ENCODE data around the gene SCLT1. TPM values are rescaled to one million over a fixed set of nuclear protein-coding genes. Genes with fewer than 3 reads are reported as not detected.
"Not testable (repeated sequence)": the region's sequence is repeated elsewhere in the genome, so short reads cannot be mapped to it uniquely, and the experiment has no call there.

SCLT1 gene
- total and polyA plus RNA-seq, 3 donors from 2014 or later = 5.9 to 25.3 (median 17.5) TPM

DNA sequence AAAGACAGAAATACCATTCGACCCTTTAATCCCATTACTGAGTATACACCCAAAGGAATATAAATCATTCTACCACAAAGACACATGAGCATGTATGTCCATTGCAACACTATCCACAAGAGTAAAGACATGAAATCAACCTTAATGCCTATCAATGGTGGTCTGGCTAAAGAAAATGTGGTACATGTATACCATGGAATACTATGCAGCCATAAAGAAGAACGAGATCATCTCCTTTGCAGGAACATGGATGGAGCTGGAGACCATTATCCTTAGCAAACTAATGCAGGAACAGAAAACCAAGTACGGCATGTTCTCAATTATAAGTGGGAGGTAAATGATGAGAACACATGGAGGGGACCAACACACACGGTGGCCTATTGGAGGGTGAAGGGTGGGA is 7.9 kb downstream of the SCLT1 start:
- H3K4me1 ChIP-seq = no peaks in the 10 kb centered on the region
- H3K9me3 ChIP-seq = no peaks in the 10 kb centered on the region
- H3K4me3 ChIP-seq = no peak overlapping the region
- H3K36me3 ChIP-seq (ENCODE audit: low read depth, missing control alignments) = no peaks in the 10 kb centered on the region
- 90 to 94% methylated on average over 4 of the region's 4 CpGs for WGBS, 2 donors
- DNase-seq = no peak
- no peak overlapping the region for H3K27ac ChIP-seq
- no peaks in the 10 kb centered on the region for H3K27me3 ChIP-seq
- intact Hi-C loops (cut with DNase I; ENCODE audit: low total_unique reads) = no loop called here
- TF ChIP-seq, protein P1, sequence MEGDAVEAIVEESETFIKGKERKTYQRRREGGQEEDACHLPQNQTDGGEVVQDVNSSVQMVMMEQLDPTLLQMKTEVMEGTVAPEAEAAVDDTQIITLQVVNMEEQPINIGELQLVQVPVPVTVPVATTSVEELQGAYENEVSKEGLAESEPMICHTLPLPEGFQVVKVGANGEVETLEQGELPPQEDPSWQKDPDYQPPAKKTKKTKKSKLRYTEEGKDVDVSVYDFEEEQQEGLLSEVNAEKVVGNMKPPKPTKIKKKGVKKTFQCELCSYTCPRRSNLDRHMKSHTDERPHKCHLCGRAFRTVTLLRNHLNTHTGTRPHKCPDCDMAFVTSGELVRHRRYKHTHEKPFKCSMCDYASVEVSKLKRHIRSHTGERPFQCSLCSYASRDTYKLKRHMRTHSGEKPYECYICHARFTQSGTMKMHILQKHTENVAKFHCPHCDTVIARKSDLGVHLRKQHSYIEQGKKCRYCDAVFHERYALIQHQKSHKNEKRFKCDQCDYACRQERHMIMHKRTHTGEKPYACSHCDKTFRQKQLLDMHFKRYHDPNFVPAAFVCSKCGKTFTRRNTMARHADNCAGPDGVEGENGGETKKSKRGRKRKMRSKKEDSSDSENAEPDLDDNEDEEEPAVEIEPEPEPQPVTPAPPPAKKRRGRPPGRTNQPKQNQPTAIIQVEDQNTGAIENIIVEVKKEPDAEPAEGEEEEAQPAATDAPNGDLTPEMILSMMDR (IDR thresholded peaks at IDR 0.05) = no peak
- TF ChIP-seq POLR2A (IDR thresholded peaks at IDR 0.05) = no peak

DNA sequence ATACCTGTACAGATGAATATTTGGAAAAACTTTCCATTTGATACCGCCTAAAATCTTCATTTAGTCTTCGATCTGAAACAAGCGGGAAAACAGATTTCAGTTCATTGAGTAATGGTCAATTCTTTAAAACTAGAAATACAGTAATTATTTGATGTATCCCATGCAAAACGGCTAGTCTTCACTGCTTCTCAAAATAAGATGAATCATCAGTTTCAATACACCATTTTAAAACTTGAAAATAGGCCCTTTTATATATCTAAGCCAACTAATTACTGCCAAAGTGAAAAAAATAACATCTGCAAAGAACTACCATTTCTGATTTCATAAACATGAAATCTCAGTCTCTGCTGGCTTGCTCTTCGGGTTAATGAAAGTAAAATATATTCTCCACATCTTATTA is 11.0 kb downstream of the SCLT1 start:
- H3K4me1 ChIP-seq = no peaks in the 10 kb centered on the region
- intact Hi-C loops (cut with DNase I; ENCODE audit: low total_unique reads) = no loop called here
- no peaks in the 10 kb centered on the region for H3K27me3 ChIP-seq
- 92 to 96% methylated on average over 5 of the region's 5 CpGs for WGBS, 2 donors
- TF ChIP-seq POLR2A (IDR thresholded peaks at IDR 0.05) = no peak
- TF ChIP-seq, protein P1 (IDR thresholded peaks at IDR 0.05) = no peak
- H3K36me3 ChIP-seq (ENCODE audit: low read depth, missing control alignments) = no peaks in the 10 kb centered on the region
- H3K27ac ChIP-seq = no peak overlapping the region
- no peaks in the 10 kb centered on the region for H3K9me3 ChIP-seq
- DNase-seq = no peak
- no peak overlapping the region for H3K4me3 ChIP-seq

DNA sequence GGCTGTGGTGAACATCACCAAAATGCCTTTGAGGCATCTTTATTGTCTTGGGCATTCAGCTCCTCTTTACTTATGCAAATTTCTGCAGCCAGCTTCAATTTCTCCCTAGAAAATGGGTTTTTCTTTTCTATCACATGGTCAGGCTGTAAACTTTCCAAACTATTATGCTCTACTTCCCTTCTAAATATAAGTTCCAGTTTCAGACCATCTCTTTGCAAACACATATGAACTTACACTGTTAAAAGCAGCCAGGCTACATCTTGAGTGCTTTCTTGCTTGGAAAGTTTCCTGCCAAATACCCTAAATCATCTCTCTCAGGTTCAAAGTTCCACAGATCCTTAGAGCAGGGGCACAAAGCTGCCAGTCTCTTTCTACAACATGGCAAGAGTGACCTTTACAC is 13.2 kb downstream of the SCLT1 start:
- H3K27me3 ChIP-seq = no peaks in the 10 kb centered on the region
- DNase-seq = no peak
- no peak for TF ChIP-seq POLR2A (IDR thresholded peaks at IDR 0.05)
- TF ChIP-seq, protein P1 (IDR thresholded peaks at IDR 0.05) = no peak
- H3K36me3 ChIP-seq (ENCODE audit: low read depth, missing control alignments) = no peaks in the 10 kb centered on the region
- intact Hi-C loops (cut with DNase I; ENCODE audit: low total_unique reads) = no loop called here
- no peak overlapping the region for H3K27ac ChIP-seq
- H3K9me3 ChIP-seq = no peaks in the 10 kb centered on the region
- no peak overlapping the region for H3K4me3 ChIP-seq
- H3K4me1 ChIP-seq = no peaks in the 10 kb centered on the region

DNA sequence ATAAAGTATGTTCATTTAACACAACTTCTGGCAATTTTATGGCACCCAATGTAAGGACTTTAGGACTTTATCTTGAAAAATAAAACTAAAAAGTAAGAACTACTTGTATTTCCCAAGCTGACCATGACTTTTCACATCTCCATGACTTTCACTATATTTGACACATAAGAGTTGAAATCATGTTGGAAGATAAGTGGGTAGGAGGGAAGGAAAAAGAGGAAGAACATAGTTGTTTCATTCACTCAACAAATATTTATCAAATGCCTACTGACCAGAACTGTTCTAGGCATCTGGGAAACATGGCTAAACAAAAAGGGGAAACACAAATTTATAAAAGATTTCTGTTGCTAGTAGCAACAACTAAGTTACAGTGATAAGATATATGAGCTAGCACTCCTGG is 16.0 kb downstream of the SCLT1 start:
- no peaks in the 10 kb centered on the region for H3K4me1 ChIP-seq
- intact Hi-C loops (cut with DNase I; ENCODE audit: low total_unique reads) = no loop called here
- DNase-seq = no peak

DNA sequence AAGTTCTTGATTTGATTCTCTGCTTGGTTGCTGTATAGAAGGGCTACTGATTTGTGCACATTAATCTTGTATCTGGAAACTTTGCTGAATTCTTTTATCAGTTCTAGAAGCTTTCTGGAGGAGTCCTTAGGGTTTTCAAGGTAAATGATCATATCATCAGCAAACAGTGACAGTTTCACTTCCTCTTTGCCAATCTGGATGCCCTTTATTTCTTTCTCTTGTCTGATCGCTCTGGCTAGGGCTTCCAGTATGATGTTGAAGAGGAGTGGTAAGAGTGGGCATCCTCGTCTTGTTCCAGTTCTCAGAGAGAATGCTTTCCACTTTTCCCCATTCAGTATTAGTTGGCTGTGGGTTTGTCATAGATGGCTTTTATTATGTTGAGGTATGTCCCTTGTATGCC is 23.8 kb downstream of the SCLT1 start:
- intact Hi-C loops (cut with DNase I; ENCODE audit: low total_unique reads); H3K4me3 ChIP-seq: not testable (repeated sequence)
- WGBS, 2 donors = 96 to 100% methylated on average over 2 of the region's 2 CpGs

More for the DNA sequence above, 16.0 kb downstream of the SCLT1 start:
- Histone ChIP-seq H3K27me3 (no peaks in the 10 kb centered on the region), H3K4me3 (no peak overlapping the region), H3K9me3 (no peaks in the 10 kb centered on the region), H3K36me3 (ENCODE audit: low read depth, missing control alignments) (no peaks in the 10 kb centered on the region), H3K27ac (no peak overlapping the region)
- no peak for TF ChIP-seq POLR2A (IDR thresholded peaks at IDR 0.05)
- TF ChIP-seq, protein P1 (IDR thresholded peaks at IDR 0.05) = no peak

More for the DNA sequence above, 23.8 kb downstream of the SCLT1 start:
- not testable (repeated sequence) for DNase-seq; H3K36me3 ChIP-seq (ENCODE audit: low read depth, missing control alignments); H3K9me3 ChIP-seq; H3K27me3 ChIP-seq; H3K27ac ChIP-seq; H3K4me1 ChIP-seq

All from testis (tissue), 3 donors.